Panc1 (cell line): ENCODE measurements around the gene BNIP3.

ENCODE experiments used
- CTCF ChIP-seq: fragments of 450-650 bp; IDR thresholded peaks from 2 replicates; pipeline ENCODE4 v1.5.1; 2017; ENCODE audit warnings: mild to moderate bottlenecking
- REST ChIP-seq, 2 experiments: IDR thresholded peaks; 2 replicates each; pipeline ENCODE4 v1.6.1; 2011 to 2012; ENCODE audit warnings: low read depth in 2 of 2, control low read depth in 1 of 2, low read length in 1 of 2, mild to moderate bottlenecking in 1 of 2, moderate library complexity in 1 of 2; ENCODE audit not compliant: insufficient read depth in 1 of 2
- SIN3A ChIP-seq: IDR thresholded peaks from 2 replicates; pipeline ENCODE4 v1.6.1; 2012; ENCODE audit warnings: low read depth, mild to moderate bottlenecking, low read length, moderate library complexity, borderline replicate concordance; ENCODE audit not compliant: insufficient read depth

- TF ChIP-seq CTCF (no peak), REST (IDR thresholded peaks at IDR 0.05; ENCODE audit: insufficient read depth in 1 of 2, low read depth in 2 of 2, low read length in 1 of 2) (no peak), SIN3A (no peak)
Observed at GRCh38 chr10:131955591-131956340, 26.0 kb downstream of the BNIP3 start.
